HepG2 (cell line): Measurements from ENCODE around the gene TUBGCP6. TPM values are rescaled to one million over a fixed set of nuclear protein-coding genes. Genes with fewer than 3 reads are reported as not detected.
A peak's percentile ranks its signal among the peaks of the same experiment; 100 is the strongest.

ENCODE experiments used
- ATAC-seq: fragments of 200-7000 bp; cut with Tn5 transposase; 3 replicates; pipeline ENCODE4 v1.9.1; 2020; ENCODE audit warnings: mild to moderate bottlenecking, moderate library complexity
- BruUV-seq: library from RNA; stranded (reverse); fragments of 400-500 nt; replicated peaks from 2 replicates; lab custom pipeline; 2021; lab: Mats Ljungman, UMichigan
- CTCF ChIA-PET: fragments of 300-600 bp; formaldehyde crosslinking; extraction: SDS; loops from one replicate; lab custom pipeline; 2021; ENCODE audit warnings: low total read pairs, inconsistent platforms, low intra/inter-chr PET ratio; lab: Yijun Ruan, JAX
- POLR2A ChIA-PET: fragments of 350-600 bp; sonication (Branson Sonifier 250); formaldehyde crosslinking; loops from one replicate; lab custom pipeline; 2020; ENCODE audit warnings: antibody characterized with exemption, inconsistent platforms; lab: Yijun Ruan, JAX
- DNase-seq: peaks from one replicate; pipeline ENCODE4 v3.0.0-alpha.2; 2015; ENCODE audit warnings: low spot score
- FAIRE-seq: peaks from 3 replicates; lab custom pipeline; 2011; peaks lifted over from hg19 to GRCh38; lab: Jason Lieb, UNC
- H2AFZ ChIP-seq: one replicate; pipeline ENCODE4 v1.6.1; 2011; ENCODE audit warnings: low read length, inconsistent platforms
- H3K27ac ChIP-seq: fragments of 300-600 bp; 3 replicates; pipeline ENCODE4 v1.8.0; 2011; ENCODE audit warnings: mixed run types, mild to moderate bottlenecking, mixed read lengths, low read length, inconsistent platforms; ENCODE audit not compliant: insufficient read depth; ENCODE audit errors: extremely low read length
- H3K27me3 ChIP-seq, 2 experiments: fragments of 200-600 bp in 1 of 2; 2 replicates in 1 of 2; 3 replicates in 1 of 2; pipeline versions ENCODE4 v1.6.0 to v1.8.0; 2011; ENCODE audit warnings: low read length in 2 of 2, mild to moderate bottlenecking in 2 of 2, moderate library complexity in 2 of 2, inconsistent platforms in 1 of 2; ENCODE audit not compliant: insufficient read depth in 2 of 2, control insufficient read depth in 1 of 2
- H3K36me3 ChIP-seq, 2 experiments: fragments of 200-600 bp in 1 of 2; replicated peaks in 1 of 2; 2 replicates in 1 of 2; 3 replicates in 1 of 2; pipeline versions ENCODE4 v1.5.1 to v1.8.0; 2011; ENCODE audit warnings: low read length in 2 of 2, inconsistent platforms in 1 of 2; ENCODE audit not compliant: insufficient read depth in 2 of 2, control insufficient read depth in 1 of 2
- H3K4me1 ChIP-seq: 2 replicates; pipeline ENCODE4 v1.5.1; 2012; ENCODE audit warnings: low read length, inconsistent platforms; ENCODE audit not compliant: insufficient read depth
- H3K4me2 ChIP-seq: 2 replicates; pipeline ENCODE4 v1.6.0; 2011; ENCODE audit warnings: low read depth, low read length, inconsistent platforms
- H3K4me3 ChIP-seq, 3 experiments: fragments of 200-600 bp in 1 of 3; sonication (generic), shearing (Covaris generic) in 1 of 3; replicated peaks in 1 of 3; 2 replicates each; pipeline ENCODE4 v1.5.1; 2011 to 2016; ENCODE audit warnings: low read length in 3 of 3, inconsistent platforms in 2 of 3, low read depth in 2 of 3, mild to moderate bottlenecking in 2 of 3, control low read depth in 1 of 3, mixed read lengths in 1 of 3; ENCODE audit not compliant: insufficient read depth in 1 of 3
- H3K79me2 ChIP-seq: one replicate; pipeline ENCODE4 v1.6.1; 2011; ENCODE audit warnings: low read length, inconsistent platforms; ENCODE audit not compliant: insufficient read depth
- H3K9ac ChIP-seq: 2 replicates; pipeline ENCODE4 v1.6.0; 2011; ENCODE audit warnings: mild to moderate bottlenecking, low read depth, low read length, inconsistent platforms; ENCODE audit not compliant: insufficient read depth
- H3K9me3 ChIP-seq: 2 replicates; pipeline ENCODE4 v1.5.1; 2012; ENCODE audit warnings: mild to moderate bottlenecking, low read length
- H4K20me1 ChIP-seq: 2 replicates; pipeline ENCODE4 v1.6.0; 2011; ENCODE audit warnings: inconsistent platforms, mild to moderate bottlenecking, low read length, moderate library complexity; ENCODE audit not compliant: insufficient read depth
- HNF4A ChIP-seq: sonication (generic); formaldehyde crosslinking; IDR thresholded peaks from 2 replicates; pipeline ENCODE4 v1.4.0; 2020; ENCODE audit warnings: missing genetic modification reagents
- KDM5B ChIP-seq: sonication (generic); formaldehyde crosslinking; IDR thresholded peaks from 2 replicates; pipeline ENCODE4 v1.4.0; 2020; ENCODE audit warnings: missing genetic modification reagents, mild to moderate bottlenecking, borderline replicate concordance
- MAZ ChIP-seq, 2 experiments: sonication (generic) in 1 of 2; formaldehyde crosslinking in 1 of 2; IDR thresholded peaks; 2 replicates each; pipeline versions ENCODE4 v1.5.0 to v1.6.1; 2012 to 2020; ENCODE audit warnings: low read depth in 2 of 2, mild to moderate bottlenecking in 2 of 2, borderline replicate concordance in 1 of 2, improper control_type of control experiment in 1 of 2, low read length in 1 of 2, missing genetic modification reagents in 1 of 2, moderate library complexity in 1 of 2
- MXD1 ChIP-seq: sonication (generic); formaldehyde crosslinking; IDR thresholded peaks from 2 replicates; pipeline ENCODE4 v1.4.0; 2020; ENCODE audit warnings: mild to moderate bottlenecking, missing genetic modification reagents
- NFYC ChIP-seq: IDR thresholded peaks from 2 replicates; pipeline ENCODE4 v1.6.1; 2016; ENCODE audit warnings: missing genetic modification reagents, missing compliant biosample characterization
- NRL ChIP-seq: sonication (generic); formaldehyde crosslinking; IDR thresholded peaks from 2 replicates; pipeline ENCODE4 v1.5.0; 2020; ENCODE audit warnings: missing genetic modification reagents, mild to moderate bottlenecking, moderate library complexity, borderline replicate concordance
- POGZ ChIP-seq: sonication (generic); formaldehyde crosslinking; IDR thresholded peaks from 2 replicates; pipeline ENCODE4 v1.4.0; 2020; ENCODE audit warnings: mild to moderate bottlenecking, missing genetic modification reagents
- REPIN1 ChIP-seq: sonication (generic); formaldehyde crosslinking; IDR thresholded peaks from 2 replicates; pipeline ENCODE4 v1.8.0; 2022; ENCODE audit warnings: missing genetic modification reagents, low read depth, mild to moderate bottlenecking, borderline replicate concordance
- TBX2 ChIP-seq: sonication (generic); formaldehyde crosslinking; IDR thresholded peaks from 2 replicates; pipeline ENCODE4 v1.5.0; 2020; ENCODE audit warnings: missing genetic modification reagents, mild to moderate bottlenecking, borderline replicate concordance
- WGBS: methylation state at CpG from one replicate; pipeline ENCODE4 v1.1.6; 2017; ENCODE audit warnings: low lambda C conversion rate; 5-methylcytosine and 5-hydroxymethylcytosine counted together
- in situ Hi-C: cut with HindIII; loops from 2 replicates; pipeline ENCODE4 v1.10.0; 2017; ENCODE audit warnings: low pct_unique_long_range_greater_than_20kb; ENCODE audit not compliant: extremely low pct_ligation_motif_present
- intact Hi-C: fragments of 100-400 bp; cut with micrococcal nuclease; formaldehyde crosslinking; loops from one replicate; pipeline ENCODE4 v1.10.0; 2022; ENCODE audit not compliant: unreplicated experiment
- polyA plus RNA-seq, 8 experiments: library from polyadenylated mRNA; depleted of rRNA in 3 of 8; stranded (reverse) in 7 of 8; unstranded in 1 of 8; fragments of >200 nt; fragmentation: Illumina TruSeq in 4 of 8; extraction: Trizol in 4 of 8; gene quantifications; 2 replicates each; pipeline versions ENCODE4 v1.2.1 to v1.2.3, GENCODE V29; 2011 to 2016; ENCODE audit warnings: low read depth in 4 of 8, missing spikeins in 1 of 8, mixed read lengths in 1 of 8; ENCODE audit not compliant: insufficient read depth in 1 of 8
- total RNA-seq, 5 experiments: library from RNA; depleted of rRNA; stranded (reverse); fragments of >200 nt; fragmentation: Illumina TruSeq; extraction: Trizol; gene quantifications; 2 replicates each; pipeline ENCODE4 v1.2.3, GENCODE V29; 2016; ENCODE audit warnings: low read depth in 1 of 5
- TF ChIP-seq, protein P1 (sequence below): sonication (generic); formaldehyde crosslinking; IDR thresholded peaks from 2 replicates; pipeline ENCODE4 v1.9.0; 2022; ENCODE audit warnings: missing genetic modification reagents, mild to moderate bottlenecking, borderline replicate concordance
- TF ChIP-seq, protein P2 (sequence below): sonication (generic); formaldehyde crosslinking; IDR thresholded peaks from 2 replicates; pipeline ENCODE4 v1.4.0; 2020; ENCODE audit warnings: low read depth, mild to moderate bottlenecking, missing genetic modification reagents
- TF ChIP-seq, protein P3 (sequence below): sonication (generic); formaldehyde crosslinking; IDR thresholded peaks from 2 replicates; pipeline ENCODE4 v1.4.0; 2020; ENCODE audit warnings: missing genetic modification reagents

TUBGCP6 gene
- total and polyA plus RNA-seq, 2 of the 13 experiments (the other 11 are each of a cell fraction or from before 2014, with no cell fraction given) = 14.6 to 15.7 TPM

DNA sequence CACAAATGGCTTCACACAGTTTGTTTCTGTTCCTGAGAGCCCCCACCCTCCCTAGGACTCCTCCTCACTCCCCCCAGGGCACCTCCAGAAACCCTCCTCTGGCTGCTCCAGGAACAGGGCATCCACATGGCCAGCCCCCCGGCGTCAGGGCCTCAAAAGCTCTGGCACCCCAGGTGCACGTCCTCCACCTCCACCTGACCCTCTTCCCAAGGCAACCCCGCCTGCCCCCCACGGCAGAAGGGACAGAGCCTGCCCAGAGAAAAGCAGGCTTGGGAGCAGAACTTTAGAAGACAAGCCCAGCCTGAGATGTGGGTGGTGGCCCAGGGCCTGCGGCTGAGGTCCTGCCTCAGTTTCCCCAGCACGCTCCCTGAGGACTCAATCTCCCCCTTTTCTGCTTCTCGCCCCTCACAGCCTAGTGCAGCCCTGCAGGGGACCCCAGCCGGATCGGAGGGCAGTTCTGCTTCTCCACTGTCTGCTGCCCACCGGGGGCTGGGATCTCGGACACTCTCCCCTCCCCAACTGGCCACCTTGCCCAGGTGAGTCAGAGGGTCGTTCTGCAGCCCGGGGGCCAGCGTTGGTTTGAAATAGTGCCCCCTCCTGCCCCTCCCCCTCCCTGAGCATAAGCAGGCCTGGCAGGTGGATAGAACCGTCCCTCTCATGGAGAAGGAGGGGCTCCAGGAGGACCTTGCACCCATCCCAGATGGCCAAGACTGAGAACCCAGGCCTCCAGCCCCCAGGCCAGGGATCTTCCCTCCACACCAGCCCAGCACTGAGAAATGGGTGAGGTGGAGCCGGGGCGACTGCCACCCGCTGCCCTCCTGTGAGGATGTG lies 61.5 kb downstream of the TUBGCP6 start:
- no peaks in the 10 kb centered on the region; a peak in 1 of 5 replicates for H3K27me3 ChIP-seq
- no peak overlapping the region for H3K27ac ChIP-seq
- peaks cover 2% of the 10 kb centered on the region; the same call in 1 of the 2 replicates for H4K20me1 ChIP-seq
- peak; percentile 2; the same call in 1 of the 3 replicates for ATAC-seq
- no peaks in the 10 kb centered on the region for H3K9me3 ChIP-seq
- H3K79me2 ChIP-seq = peaks cover 12% of the 10 kb centered on the region
- peak overlapping the region; percentile 47 to 67 (median 50); a peak in 5 of 6 replicates for H3K4me3 ChIP-seq
- no peak for TF ChIP-seq MAZ (IDR thresholded peaks at IDR 0.05; ENCODE audit: borderline replicate concordance, low read depth, low read length)
- TF ChIP-seq MAZ (CRISPR knock-in tag; IDR thresholded peaks at IDR 0.05; ENCODE audit: low read depth) = peak; percentile 47; the same call in 1 of the 2 replicates
- TF ChIP-seq HNF4A (CRISPR knock-in tag) = peak; percentile 33
- peak; percentile 15; the same call in 1 of the 2 replicates for TF ChIP-seq KDM5B
- TF ChIP-seq, protein P1, sequence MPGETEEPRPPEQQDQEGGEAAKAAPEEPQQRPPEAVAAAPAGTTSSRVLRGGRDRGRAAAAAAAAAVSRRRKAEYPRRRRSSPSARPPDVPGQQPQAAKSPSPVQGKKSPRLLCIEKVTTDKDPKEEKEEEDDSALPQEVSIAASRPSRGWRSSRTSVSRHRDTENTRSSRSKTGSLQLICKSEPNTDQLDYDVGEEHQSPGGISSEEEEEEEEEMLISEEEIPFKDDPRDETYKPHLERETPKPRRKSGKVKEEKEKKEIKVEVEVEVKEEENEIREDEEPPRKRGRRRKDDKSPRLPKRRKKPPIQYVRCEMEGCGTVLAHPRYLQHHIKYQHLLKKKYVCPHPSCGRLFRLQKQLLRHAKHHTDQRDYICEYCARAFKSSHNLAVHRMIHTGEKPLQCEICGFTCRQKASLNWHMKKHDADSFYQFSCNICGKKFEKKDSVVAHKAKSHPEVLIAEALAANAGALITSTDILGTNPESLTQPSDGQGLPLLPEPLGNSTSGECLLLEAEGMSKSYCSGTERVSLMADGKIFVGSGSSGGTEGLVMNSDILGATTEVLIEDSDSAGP (CRISPR knock-in tag) = 0 out of 2 replicates have a peak, but pooled peaks have one; percentile 13
- TF ChIP-seq, protein P2, sequence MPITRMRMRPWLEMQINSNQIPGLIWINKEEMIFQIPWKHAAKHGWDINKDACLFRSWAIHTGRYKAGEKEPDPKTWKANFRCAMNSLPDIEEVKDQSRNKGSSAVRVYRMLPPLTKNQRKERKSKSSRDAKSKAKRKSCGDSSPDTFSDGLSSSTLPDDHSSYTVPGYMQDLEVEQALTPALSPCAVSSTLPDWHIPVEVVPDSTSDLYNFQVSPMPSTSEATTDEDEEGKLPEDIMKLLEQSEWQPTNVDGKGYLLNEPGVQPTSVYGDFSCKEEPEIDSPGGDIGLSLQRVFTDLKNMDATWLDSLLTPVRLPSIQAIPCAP (CRISPR knock-in tag) = no peak
- 0 out of 2 replicates have a peak, but pooled peaks have one; percentile 16 for TF ChIP-seq TBX2 (CRISPR knock-in tag)
- TF ChIP-seq, protein P3, sequence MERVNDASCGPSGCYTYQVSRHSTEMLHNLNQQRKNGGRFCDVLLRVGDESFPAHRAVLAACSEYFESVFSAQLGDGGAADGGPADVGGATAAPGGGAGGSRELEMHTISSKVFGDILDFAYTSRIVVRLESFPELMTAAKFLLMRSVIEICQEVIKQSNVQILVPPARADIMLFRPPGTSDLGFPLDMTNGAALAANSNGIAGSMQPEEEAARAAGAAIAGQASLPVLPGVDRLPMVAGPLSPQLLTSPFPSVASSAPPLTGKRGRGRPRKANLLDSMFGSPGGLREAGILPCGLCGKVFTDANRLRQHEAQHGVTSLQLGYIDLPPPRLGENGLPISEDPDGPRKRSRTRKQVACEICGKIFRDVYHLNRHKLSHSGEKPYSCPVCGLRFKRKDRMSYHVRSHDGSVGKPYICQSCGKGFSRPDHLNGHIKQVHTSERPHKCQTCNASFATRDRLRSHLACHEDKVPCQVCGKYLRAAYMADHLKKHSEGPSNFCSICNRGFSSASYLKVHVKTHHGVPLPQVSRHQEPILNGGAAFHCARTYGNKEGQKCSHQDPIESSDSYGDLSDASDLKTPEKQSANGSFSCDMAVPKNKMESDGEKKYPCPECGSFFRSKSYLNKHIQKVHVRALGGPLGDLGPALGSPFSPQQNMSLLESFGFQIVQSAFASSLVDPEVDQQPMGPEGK = 0 out of 2 replicates have a peak, but pooled peaks have one; percentile 13
- TF ChIP-seq REPIN1 (CRISPR knock-in tag) = no peak
- 0 out of 2 replicates have a peak, but pooled peaks have one; percentile 8 for TF ChIP-seq MXD1 (CRISPR knock-in tag)
- no peak for TF ChIP-seq NFYC
- peak; percentile 16; the same call in 1 of the 2 replicates for TF ChIP-seq NRL (CRISPR knock-in tag)
- 0 out of 2 replicates have a peak, but pooled peaks have one; percentile 33 for TF ChIP-seq POGZ (CRISPR knock-in tag)
- ChIA-PET CTCF (no interaction called here), POLR2A (interaction anchor here (0.7 to 1.2 kb wide), 2 partner anchors 23 to 36 kb away, joined by 3 to 4 read pairs; no protein-coding TSS in a partner anchor)
- WGBS = 47% methylated on average over 18 of the region's 19 CpGs
- in situ Hi-C loops (no loop called here), intact Hi-C loops (no loop called here)
- BruUV-seq = no TSS peak
- no peaks in the 10 kb centered on the region for H3K36me3 ChIP-seq
- peaks cover 40% of the 10 kb centered on the region for H3K4me1 ChIP-seq
- FAIRE-seq = no peak
- no peak overlapping the region for H3K9ac ChIP-seq
- peak overlapping the region; percentile 86 for H3K4me2 ChIP-seq
- no peak overlapping the region for H2AFZ ChIP-seq
- DNase-seq = no peak
